WTC11 (cell line): ENCODE results near the gene NLGN3.

ENCODE experiments used
- CTCF ChIP-seq: fragments of 200-600 bp; IDR thresholded peaks from 2 replicates; pipeline ENCODE4 v1.8.0; 2022; ENCODE audit warnings: antibody characterized with exemption
- IRF1 ChIP-seq: sonication (generic); formaldehyde crosslinking; IDR thresholded peaks from 2 replicates; pipeline ENCODE4 v1.8.0; 2023; ENCODE audit warnings: missing genetic modification reagents
- JUN ChIP-seq: sonication (generic); formaldehyde crosslinking; IDR thresholded peaks from 2 replicates; pipeline ENCODE4 v1.8.0; 2023; ENCODE audit warnings: mild to moderate bottlenecking, missing genetic modification reagents
- KAT7 ChIP-seq: sonication (generic); formaldehyde crosslinking; IDR thresholded peaks from 2 replicates; pipeline ENCODE4 v1.8.1; 2023; ENCODE audit warnings: missing genetic modification reagents, mild to moderate bottlenecking, borderline replicate concordance
- NR2C2 ChIP-seq: sonication (generic); formaldehyde crosslinking; IDR thresholded peaks from 2 replicates; pipeline ENCODE4 v1.8.0; 2022; ENCODE audit warnings: mild to moderate bottlenecking, missing genetic modification reagents
- OVOL2 ChIP-seq: fragments of 250-450 bp; sonication (Bioruptor Pico); IDR thresholded peaks from 2 replicates; pipeline ENCODE4 v1.9.0; 2021; ENCODE audit warnings: mild to moderate bottlenecking, borderline replicate concordance
- SP1 ChIP-seq: sonication (generic); formaldehyde crosslinking; conservative IDR thresholded peaks from 2 replicates; pipeline ENCODE4 v1.8.1; 2022; ENCODE audit warnings: missing genetic modification reagents
- TEAD4 ChIP-seq: sonication (generic); formaldehyde crosslinking; IDR thresholded peaks from 2 replicates; pipeline ENCODE4 v1.8.0; 2022; ENCODE audit warnings: mild to moderate bottlenecking, missing genetic modification reagents
- ZNF138 ChIP-seq: sonication (generic); formaldehyde crosslinking; conservative IDR thresholded peaks from 2 replicates; pipeline ENCODE4 v1.8.1; 2022; ENCODE audit warnings: mild to moderate bottlenecking, moderate library complexity, missing genetic modification reagents
- ZNF219 ChIP-seq: sonication (generic); formaldehyde crosslinking; IDR thresholded peaks from 2 replicates; pipeline ENCODE4 v1.8.0; 2023; ENCODE audit warnings: missing genetic modification reagents, mild to moderate bottlenecking, borderline replicate concordance
- TF ChIP-seq, protein P1 (sequence below): sonication (generic); formaldehyde crosslinking; IDR thresholded peaks from 2 replicates; pipeline ENCODE4 v1.8.0; 2022; ENCODE audit warnings: mild to moderate bottlenecking, missing genetic modification reagents

GRCh38 chrX:71168134-71168533 lies 23.5 kb downstream of the NLGN3 start:
- TF ChIP-seq, protein P1, sequence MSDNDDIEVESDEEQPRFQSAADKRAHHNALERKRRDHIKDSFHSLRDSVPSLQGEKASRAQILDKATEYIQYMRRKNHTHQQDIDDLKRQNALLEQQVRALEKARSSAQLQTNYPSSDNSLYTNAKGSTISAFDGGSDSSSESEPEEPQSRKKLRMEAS (CRISPR knock-in tag) = no peak
- TF ChIP-seq JUN (CRISPR knock-in tag) (no peak), CTCF (no peak), NR2C2 (CRISPR knock-in tag) (no peak), IRF1 (CRISPR knock-in tag) (no peak), ZNF138 (no peak), TEAD4 (no peak), KAT7 (CRISPR knock-in tag) (no peak), ZNF219 (no peak), SP1 (CRISPR knock-in tag) (no peak), OVOL2 (CRISPR knock-in tag) (no peak)
